ENCODE data around the gene TCERG1L.

The TCERG1L gene

GRCh38 chr10:131195558-131196159 lies 115.9 kb downstream of the TCERG1L start:
- no peak for DNase-seq
- no peak for TF ChIP-seq CTCF (IDR thresholded peaks at IDR 0.05; ENCODE audit: low read depth, low read length)
- H3K36me3 ChIP-seq = no peaks in the 10 kb centered on the region
- H3K27ac ChIP-seq = no peak overlapping the region
- no peaks in the 10 kb centered on the region for H3K27me3 ChIP-seq (ENCODE audit: insufficient read depth, low read depth, severe bottlenecking)
- H3K4me3 ChIP-seq (ENCODE audit: low read depth, low read length) = no peak overlapping the region
- H3K9me3 ChIP-seq (ENCODE audit: severe bottlenecking) = no peaks in the 10 kb centered on the region

DNA sequence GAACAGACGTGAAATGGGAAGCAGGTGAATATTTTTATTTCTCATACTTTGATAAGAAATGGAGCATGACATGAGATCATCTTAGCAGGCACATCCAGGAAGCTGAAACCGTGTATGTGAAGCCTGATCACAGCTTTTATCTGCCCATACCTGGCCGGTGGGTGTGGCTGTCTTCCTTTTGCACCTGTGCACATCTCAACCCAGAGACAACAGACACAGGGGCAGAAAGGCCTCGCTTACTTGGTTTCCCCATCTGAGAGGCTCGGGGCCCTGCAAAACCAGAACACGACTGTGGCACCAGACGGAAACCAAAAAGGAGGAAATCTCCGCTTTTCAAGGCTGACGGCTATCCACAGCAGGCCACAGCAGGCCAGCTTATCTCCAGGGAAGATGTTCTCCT lies 116.4 kb downstream of the TCERG1L start:
- H3K9me3 ChIP-seq (ENCODE audit: severe bottlenecking) = no peaks in the 10 kb centered on the region
- DNase-seq = no peak
- no peak overlapping the region for H3K27ac ChIP-seq
- no peak for TF ChIP-seq CTCF (IDR thresholded peaks at IDR 0.05; ENCODE audit: low read depth, low read length)
- no peak overlapping the region for H3K4me3 ChIP-seq (ENCODE audit: low read depth, low read length)
- no peaks in the 10 kb centered on the region for H3K36me3 ChIP-seq
- H3K27me3 ChIP-seq (ENCODE audit: insufficient read depth, low read depth, severe bottlenecking) = no peaks in the 10 kb centered on the region

- H3K27ac ChIP-seq = no peak overlapping the region
- TF ChIP-seq CTCF (IDR thresholded peaks at IDR 0.05; ENCODE audit: low read depth, low read length) = no peak
- no peaks in the 10 kb centered on the region for H3K27me3 ChIP-seq (ENCODE audit: insufficient read depth, low read depth, severe bottlenecking)
- DNase-seq = no peak
- no peaks in the 10 kb centered on the region for H3K9me3 ChIP-seq (ENCODE audit: severe bottlenecking)
- H3K36me3 ChIP-seq = no peaks in the 10 kb centered on the region
- no peak overlapping the region for H3K4me3 ChIP-seq (ENCODE audit: low read depth, low read length)
These were observed 117.6 kb downstream of the TCERG1L start for GRCh38 chr10:131193923-131194322.

- TF ChIP-seq CTCF (IDR thresholded peaks at IDR 0.05; ENCODE audit: low read depth, low read length) = no peak
- no peak for DNase-seq
- no peak overlapping the region for H3K4me3 ChIP-seq (ENCODE audit: low read depth, low read length)
- H3K27ac ChIP-seq = no peak overlapping the region
- H3K27me3 ChIP-seq (ENCODE audit: insufficient read depth, low read depth, severe bottlenecking) = no peaks in the 10 kb centered on the region
- no peaks in the 10 kb centered on the region for H3K9me3 ChIP-seq (ENCODE audit: severe bottlenecking)
- no peaks in the 10 kb centered on the region for H3K36me3 ChIP-seq
These were observed 123.0 kb downstream of the TCERG1L start for GRCh38 chr10:131188494-131188893.

GRCh38 chr10:131187926-131188325 lies 123.6 kb downstream of the TCERG1L start:
- H3K4me3 ChIP-seq (ENCODE audit: low read depth, low read length) = no peak overlapping the region
- DNase-seq = no peak
- H3K36me3 ChIP-seq = no peaks in the 10 kb centered on the region
- no peak overlapping the region for H3K27ac ChIP-seq
- no peaks in the 10 kb centered on the region for H3K27me3 ChIP-seq (ENCODE audit: insufficient read depth, low read depth, severe bottlenecking)
- TF ChIP-seq CTCF (IDR thresholded peaks at IDR 0.05; ENCODE audit: low read depth, low read length) = no peak
- H3K9me3 ChIP-seq (ENCODE audit: severe bottlenecking) = no peaks in the 10 kb centered on the region

GRCh38 chr10:131187274-131187673 lies 124.2 kb downstream of the TCERG1L start:
- Histone ChIP-seq H3K36me3 (no peaks in the 10 kb centered on the region), H3K27me3 (ENCODE audit: insufficient read depth, low read depth, severe bottlenecking) (no peaks in the 10 kb centered on the region), H3K9me3 (ENCODE audit: severe bottlenecking) (no peaks in the 10 kb centered on the region), H3K4me3 (ENCODE audit: low read depth, low read length) (no peak overlapping the region), H3K27ac (no peak overlapping the region)
- no peak for TF ChIP-seq CTCF (IDR thresholded peaks at IDR 0.05; ENCODE audit: low read depth, low read length)
- no peak for DNase-seq

Data from WERI-Rb-1 (cell line).